ENCODE measurements around the gene CDKN1C. TPM values are rescaled to one million over a fixed set of nuclear protein-coding genes. Genes with fewer than 3 reads are reported as not detected.

CDKN1C gene
- polyA plus RNA-seq, 1 of the 3 experiments (the other 2 are of a cell fraction) = 1.6 TPM

GRCh38 chr11:2910401-2910955, 24.9 kb upstream of the CDKN1C start (continued):
- TF ChIP-seq EP300 (IDR thresholded peaks at IDR 0.05; ENCODE audit: borderline replicate concordance in 1 of 2, low read depth in 1 of 2, low read length in 1 of 2) = no peak
- no peak for TF ChIP-seq TEAD4 (IDR thresholded peaks at IDR 0.05; ENCODE audit: borderline replicate concordance, insufficient read depth)
- TF ChIP-seq FOSL2 (IDR thresholded peaks at IDR 0.05; ENCODE audit: borderline replicate concordance, low read depth) = no peak
- TF ChIP-seq FOXM1 (IDR thresholded peaks at IDR 0.05; ENCODE audit: low read depth) = no peak

DNA sequence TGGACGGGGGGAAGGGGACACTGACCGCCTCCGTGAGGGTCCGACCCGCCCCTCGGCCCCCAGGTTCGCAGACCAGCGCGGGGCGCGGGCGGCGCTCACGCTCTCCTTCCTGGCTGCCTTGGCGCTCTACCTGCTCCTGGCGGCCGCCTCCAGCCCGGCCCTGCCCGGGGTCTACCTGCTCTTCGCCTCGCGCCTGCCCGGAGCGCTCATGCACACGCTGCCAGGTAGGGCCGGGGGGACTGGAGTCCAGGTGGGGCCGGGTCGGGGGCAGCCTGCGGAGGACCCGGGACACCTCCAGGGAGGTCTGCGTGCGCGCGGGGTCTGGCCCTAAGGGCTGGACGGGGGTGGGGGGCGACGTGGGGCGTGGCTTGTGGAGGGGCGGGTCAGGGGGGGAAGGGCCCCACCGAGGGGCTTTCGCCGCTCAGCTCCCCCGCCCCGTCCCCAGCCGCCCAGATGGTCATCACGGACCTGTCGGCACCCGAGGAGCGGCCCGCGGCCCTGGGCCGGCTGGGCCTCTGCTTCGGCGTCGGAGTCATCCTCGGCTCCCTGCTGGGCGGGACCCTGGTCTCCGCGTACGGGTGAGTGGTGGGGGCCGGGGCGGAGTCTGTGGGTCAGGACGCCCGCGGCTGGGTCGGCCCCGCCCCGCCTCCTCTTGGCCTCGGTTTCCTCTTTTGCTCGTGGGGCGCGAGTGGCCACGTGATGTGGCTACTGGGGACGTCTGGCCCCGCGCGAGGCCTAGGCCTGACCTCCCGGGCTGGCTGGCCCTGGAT, 23.7 kb upstream of the CDKN1C start:
- no peaks in the 10 kb centered on the region for H3K9me2 ChIP-seq
- no peak overlapping the region for H3K27ac ChIP-seq (ENCODE audit: low read depth in 2 of 2, low read length in 1 of 2)
- H3K4me3 ChIP-seq (ENCODE audit: low read depth in 2 of 2, low read length in 1 of 2) = no peak overlapping the region
- POLR2A ChIA-PET = no interaction called here
- CTCF ChIA-PET = no interaction called here
- H3K9ac ChIP-seq = no peak overlapping the region
- H2AFZ ChIP-seq (ENCODE audit: low read depth) = no peak overlapping the region
- TF ChIP-seq, protein P1, sequence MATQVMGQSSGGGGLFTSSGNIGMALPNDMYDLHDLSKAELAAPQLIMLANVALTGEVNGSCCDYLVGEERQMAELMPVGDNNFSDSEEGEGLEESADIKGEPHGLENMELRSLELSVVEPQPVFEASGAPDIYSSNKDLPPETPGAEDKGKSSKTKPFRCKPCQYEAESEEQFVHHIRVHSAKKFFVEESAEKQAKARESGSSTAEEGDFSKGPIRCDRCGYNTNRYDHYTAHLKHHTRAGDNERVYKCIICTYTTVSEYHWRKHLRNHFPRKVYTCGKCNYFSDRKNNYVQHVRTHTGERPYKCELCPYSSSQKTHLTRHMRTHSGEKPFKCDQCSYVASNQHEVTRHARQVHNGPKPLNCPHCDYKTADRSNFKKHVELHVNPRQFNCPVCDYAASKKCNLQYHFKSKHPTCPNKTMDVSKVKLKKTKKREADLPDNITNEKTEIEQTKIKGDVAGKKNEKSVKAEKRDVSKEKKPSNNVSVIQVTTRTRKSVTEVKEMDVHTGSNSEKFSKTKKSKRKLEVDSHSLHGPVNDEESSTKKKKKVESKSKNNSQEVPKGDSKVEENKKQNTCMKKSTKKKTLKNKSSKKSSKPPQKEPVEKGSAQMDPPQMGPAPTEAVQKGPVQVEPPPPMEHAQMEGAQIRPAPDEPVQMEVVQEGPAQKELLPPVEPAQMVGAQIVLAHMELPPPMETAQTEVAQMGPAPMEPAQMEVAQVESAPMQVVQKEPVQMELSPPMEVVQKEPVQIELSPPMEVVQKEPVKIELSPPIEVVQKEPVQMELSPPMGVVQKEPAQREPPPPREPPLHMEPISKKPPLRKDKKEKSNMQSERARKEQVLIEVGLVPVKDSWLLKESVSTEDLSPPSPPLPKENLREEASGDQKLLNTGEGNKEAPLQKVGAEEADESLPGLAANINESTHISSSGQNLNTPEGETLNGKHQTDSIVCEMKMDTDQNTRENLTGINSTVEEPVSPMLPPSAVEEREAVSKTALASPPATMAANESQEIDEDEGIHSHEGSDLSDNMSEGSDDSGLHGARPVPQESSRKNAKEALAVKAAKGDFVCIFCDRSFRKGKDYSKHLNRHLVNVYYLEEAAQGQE (IDR thresholded peaks at IDR 0.05; ENCODE audit: low read depth, low read length) = no peak
- TF ChIP-seq, protein P2, sequence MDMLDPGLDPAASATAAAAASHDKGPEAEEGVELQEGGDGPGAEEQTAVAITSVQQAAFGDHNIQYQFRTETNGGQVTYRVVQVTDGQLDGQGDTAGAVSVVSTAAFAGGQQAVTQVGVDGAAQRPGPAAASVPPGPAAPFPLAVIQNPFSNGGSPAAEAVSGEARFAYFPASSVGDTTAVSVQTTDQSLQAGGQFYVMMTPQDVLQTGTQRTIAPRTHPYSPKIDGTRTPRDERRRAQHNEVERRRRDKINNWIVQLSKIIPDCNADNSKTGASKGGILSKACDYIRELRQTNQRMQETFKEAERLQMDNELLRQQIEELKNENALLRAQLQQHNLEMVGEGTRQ (IDR thresholded peaks at IDR 0.05; ENCODE audit: borderline replicate concordance, low read depth, low read length) = no peak
- TF ChIP-seq ELF1 (IDR thresholded peaks at IDR 0.05) (no peak), CTCF (IDR thresholded peaks at IDR 0.05) (no peak), RXRA (IDR thresholded peaks at IDR 0.05; ENCODE audit: borderline replicate concordance, low read depth) (no peak), MEF2A (IDR thresholded peaks at IDR 0.05; ENCODE audit: borderline replicate concordance, low read depth) (no peak), JUND (IDR thresholded peaks at IDR 0.05) (no peak), YY1 (IDR thresholded peaks at IDR 0.05; ENCODE audit: low read depth) (no peak), EP300 (IDR thresholded peaks at IDR 0.05; ENCODE audit: borderline replicate concordance in 1 of 2, low read depth in 1 of 2, low read length in 1 of 2) (no peak), GATA2 (CRISPR knock-in tag; IDR thresholded peaks at IDR 0.05) (no peak), TAF1 (IDR thresholded peaks at IDR 0.05; ENCODE audit: borderline replicate concordance, low read depth, low read length) (no peak), RCOR1 (IDR thresholded peaks at IDR 0.05; ENCODE audit: low read length) (no peak), EZH2phosphoT487 (IDR thresholded peaks at IDR 0.05; ENCODE audit: borderline replicate concordance, low read depth) (no peak), SIN3A (IDR thresholded peaks at IDR 0.05; ENCODE audit: borderline replicate concordance, low read depth, low read length) (no peak), FOXM1 (IDR thresholded peaks at IDR 0.05; ENCODE audit: low read depth) (no peak), NRF1 (IDR thresholded peaks at IDR 0.05; ENCODE audit: low read depth, low read length) (no peak)
- TF ChIP-seq, protein P3, sequence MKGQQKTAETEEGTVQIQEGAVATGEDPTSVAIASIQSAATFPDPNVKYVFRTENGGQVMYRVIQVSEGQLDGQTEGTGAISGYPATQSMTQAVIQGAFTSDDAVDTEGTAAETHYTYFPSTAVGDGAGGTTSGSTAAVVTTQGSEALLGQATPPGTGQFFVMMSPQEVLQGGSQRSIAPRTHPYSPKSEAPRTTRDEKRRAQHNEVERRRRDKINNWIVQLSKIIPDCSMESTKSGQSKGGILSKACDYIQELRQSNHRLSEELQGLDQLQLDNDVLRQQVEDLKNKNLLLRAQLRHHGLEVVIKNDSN (IDR thresholded peaks at IDR 0.05; ENCODE audit: borderline replicate concordance, low read depth) = no peak
- H3K9me3 ChIP-seq = no peaks in the 10 kb centered on the region
- H3K27me3 ChIP-seq (ENCODE audit: insufficient read depth) = no peaks in the 10 kb centered on the region
- H3K4me1 ChIP-seq (ENCODE audit: control insufficient read depth in 1 of 2, insufficient read depth in 2 of 2, low read depth in 1 of 2, low read length in 1 of 2) = peaks cover 15 to 17% of the 10 kb centered on the region in 2 experiments; a peak in 3 of 4 replicates
- H3K4me2 ChIP-seq = no peak overlapping the region
- DNase-seq = no peak
- WGBS (ENCODE audit: low lambda C conversion rate) = 73% methylated on average over 6 of the region's 78 CpGs
- H3K36me3 ChIP-seq (replicated peaks in 1 of 2; ENCODE audit: control insufficient read depth in 1 of 2, insufficient read depth in 2 of 2, low read length in 1 of 2) = no peaks in the 10 kb centered on the region
- H3K79me2 ChIP-seq (ENCODE audit: insufficient read depth) = no peaks in the 10 kb centered on the region
- H3F3A ChIP-seq (replicated peaks; ENCODE audit: insufficient read depth) = no peaks in the 10 kb centered on the region
- H4K20me1 ChIP-seq (ENCODE audit: insufficient read depth) = no peaks in the 10 kb centered on the region

Data from SK-N-SH (cell line).